Fibroblast of lung (primary cell): ENCODE results near the gene MMD. TPM values are rescaled to one million over a fixed set of nuclear protein-coding genes. Genes with fewer than 3 reads are reported as not detected.

Experiments used
- DNase-seq, 2 donors: peaks; one replicate each; pipeline versions ENCODE4 v3.0.0 to v3.0.0-alpha.2; 2010; ENCODE audit warnings: low read depth in 2 of 2
- H2AFZ ChIP-seq: 2 replicates; pipeline ENCODE4 v1.5.1; 2012; ENCODE audit warnings: low read length, control low read depth, inconsistent platforms
- H3K27ac ChIP-seq: 2 replicates; pipeline ENCODE4 v1.5.1; 2011; ENCODE audit warnings: low read length, control low read depth; ENCODE audit not compliant: insufficient read depth
- H3K27me3 ChIP-seq: 2 replicates; pipeline ENCODE4 v1.5.1; 2011; ENCODE audit warnings: mild to moderate bottlenecking, low read length; ENCODE audit not compliant: control insufficient read depth, insufficient read depth
- H3K36me3 ChIP-seq: 2 replicates; pipeline ENCODE4 v1.5.1; 2011; ENCODE audit warnings: low read length; ENCODE audit not compliant: control insufficient read depth, insufficient read depth
- H3K4me1 ChIP-seq: 2 replicates; pipeline ENCODE4 v1.5.1; 2011; ENCODE audit warnings: low read length; ENCODE audit not compliant: control insufficient read depth, insufficient read depth; ENCODE audit errors: extremely low read depth
- H3K4me2 ChIP-seq: 2 replicates; pipeline ENCODE4 v1.5.1; 2011; ENCODE audit warnings: low read length, control low read depth; ENCODE audit not compliant: insufficient read depth; ENCODE audit errors: extremely low read depth
- H3K4me3 ChIP-seq, 4 experiments: fragments of 200-600 bp in 1 of 4; sonication (generic) in 1 of 4; replicated peaks in 1 of 4; 2 replicates each; pipeline ENCODE4 v1.5.1; 2011 to 2016; ENCODE audit warnings: low read length in 4 of 4, low read depth in 3 of 4, mild to moderate bottlenecking in 3 of 4, control low read depth in 2 of 4, inconsistent platforms in 1 of 4, mixed read lengths in 1 of 4; ENCODE audit not compliant: insufficient read depth in 1 of 4; ENCODE audit errors: control extremely low read depth in 1 of 4
- H3K79me2 ChIP-seq: 2 replicates; pipeline ENCODE4 v1.5.1; 2012; ENCODE audit warnings: mild to moderate bottlenecking, low read length, inconsistent platforms; ENCODE audit not compliant: control insufficient read depth, insufficient read depth
- H3K9ac ChIP-seq: 2 replicates; pipeline ENCODE4 v1.5.1; 2011; ENCODE audit warnings: mild to moderate bottlenecking, low read length, control low read depth; ENCODE audit not compliant: insufficient read depth
- H3K9me3 ChIP-seq: 2 replicates; pipeline ENCODE4 v1.5.1; 2012; ENCODE audit warnings: low read depth, low read length; ENCODE audit not compliant: control insufficient read depth, insufficient read depth
- H4K20me1 ChIP-seq: 2 replicates; pipeline ENCODE4 v1.5.1; 2011; ENCODE audit warnings: low read length; ENCODE audit not compliant: control insufficient read depth, insufficient read depth; ENCODE audit errors: extremely low read depth
- CTCF ChIP-seq, 2 donors: IDR thresholded peaks in 1 of 2; conservative IDR thresholded peaks in 1 of 2; 1 replicate in 1 of 2; 2 replicates in 1 of 2; pipeline ENCODE4 v1.5.1; 2011 to 2012; ENCODE audit warnings: low read length in 2 of 2, control low read depth in 1 of 2, inconsistent platforms in 1 of 2, low read depth in 1 of 2, mild to moderate bottlenecking in 1 of 2
- EZH2 ChIP-seq: IDR thresholded peaks from 2 replicates; pipeline ENCODE4 v1.5.1; 2012; ENCODE audit warnings: low read length, control low read depth, mild to moderate bottlenecking; ENCODE audit errors: missing control alignments
- polyA plus RNA-seq, 2 donors: library from polyadenylated mRNA; depleted of rRNA in 1 of 2; stranded (reverse) in 1 of 2; unstranded in 1 of 2; fragments of >200 nt; gene quantifications; 2 replicates each; pipeline ENCODE4 v1.2.1, GENCODE V29; 2011 to 2012; ENCODE audit warnings: missing spikeins in 1 of 2
- total RNA-seq: library from RNA; depleted of rRNA; stranded (reverse); fragments of >200 nt; gene quantifications from 2 replicates; pipeline ENCODE4 v1.2.1, GENCODE V29; 2014

The MMD gene
- total and polyA plus RNA-seq, 2 donors (not counting 1 experiment from before 2014, with no cell fraction given): 16.0 to 36.3 TPM

- H3K9me3 ChIP-seq: no peaks in the 10 kb centered on the region
- H3K36me3 ChIP-seq: no peaks in the 10 kb centered on the region
- no peak for TF ChIP-seq CTCF (conservative IDR thresholded peaks at IDR 0.05 in 1 of 2, IDR thresholded peaks at IDR 0.05 in 1 of 2; ENCODE audit: low read depth in 1 of 2, low read length in 2 of 2)
- no peak for TF ChIP-seq EZH2
- peak overlapping the region; percentile 84 for H3K27ac ChIP-seq
- H3K4me1 ChIP-seq: peaks cover 15% of the 10 kb centered on the region
- no peaks in the 10 kb centered on the region for H3K27me3 ChIP-seq
- H3K4me2 ChIP-seq: no peak overlapping the region
- H4K20me1 ChIP-seq: no peaks in the 10 kb centered on the region
- no peaks in the 10 kb centered on the region for H3K79me2 ChIP-seq
- DNase-seq: no peak
- H3K4me3 ChIP-seq: no peak overlapping the region
- no peak overlapping the region for H3K9ac ChIP-seq
- H2AFZ ChIP-seq: no peak overlapping the region
Measured at GRCh38 chr17:55451758-55452138, 30.1 kb upstream of the MMD start.

DNA sequence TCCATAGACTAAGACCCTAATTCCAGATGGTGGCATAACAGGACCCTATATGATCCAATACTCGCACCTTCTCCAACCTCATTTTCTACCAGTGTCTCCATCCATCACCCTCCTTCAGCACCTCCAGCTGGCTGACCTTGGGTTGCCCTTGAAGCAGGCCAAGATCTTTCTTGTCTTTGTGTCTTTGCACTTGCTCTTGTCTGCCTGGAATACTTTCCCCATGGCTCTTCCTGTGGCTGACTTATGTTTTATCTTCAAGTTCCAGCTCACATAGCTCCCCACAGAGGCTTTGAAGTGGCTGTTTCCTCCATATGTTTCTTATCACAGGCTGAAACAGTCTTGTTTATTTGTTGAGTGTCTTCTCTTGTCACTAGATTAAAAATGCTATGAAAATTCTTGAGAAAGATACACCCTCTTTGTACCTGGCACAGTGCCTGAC lies 29.6 kb upstream of the MMD start:
- H3K4me1 ChIP-seq: peaks cover 15% of the 10 kb centered on the region
- H3K27ac ChIP-seq: peak overlapping the region; percentile 10
- H3K9ac ChIP-seq: no peak overlapping the region
- H3K36me3 ChIP-seq: no peaks in the 10 kb centered on the region
- H3K27me3 ChIP-seq: no peaks in the 10 kb centered on the region
- H4K20me1 ChIP-seq: no peaks in the 10 kb centered on the region
- no peaks in the 10 kb centered on the region for H3K79me2 ChIP-seq
- H2AFZ ChIP-seq: no peak overlapping the region
- H3K4me3 ChIP-seq: no peak overlapping the region
- no peak overlapping the region for H3K4me2 ChIP-seq
- no peak for TF ChIP-seq EZH2
- no peak for TF ChIP-seq CTCF (conservative IDR thresholded peaks at IDR 0.05 in 1 of 2, IDR thresholded peaks at IDR 0.05 in 1 of 2; ENCODE audit: low read depth in 1 of 2, low read length in 2 of 2)
- H3K9me3 ChIP-seq: no peaks in the 10 kb centered on the region
- peak; percentile 70 to 76 for DNase-seq

DNA sequence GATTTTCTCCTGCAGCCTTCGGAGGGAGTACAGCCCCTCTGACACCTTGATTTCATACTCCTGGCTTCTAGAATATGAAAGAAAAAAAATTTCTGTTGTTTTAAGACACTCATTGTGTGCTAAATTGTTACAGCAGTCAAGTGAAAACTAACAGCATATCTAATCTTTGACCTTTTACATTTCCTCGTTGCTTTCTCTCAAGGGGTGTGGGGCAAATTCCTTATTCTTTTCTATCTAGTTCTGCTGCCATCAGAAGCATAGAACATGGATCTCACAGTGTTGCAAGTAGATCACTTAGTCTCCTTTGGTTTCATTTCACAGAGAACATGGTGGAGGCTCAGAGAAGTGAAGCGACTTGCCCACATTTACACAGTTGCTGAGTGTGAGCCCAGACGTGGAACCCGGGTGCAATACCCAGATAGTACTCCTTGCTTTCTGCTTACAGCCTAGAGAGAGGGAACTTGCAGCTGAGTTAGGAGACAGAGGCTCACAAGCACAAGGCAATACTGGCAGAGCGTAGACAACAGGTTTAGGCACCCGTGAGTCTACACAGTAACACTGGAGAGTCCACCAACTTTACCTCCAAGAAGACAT lies 28.7 kb upstream of the MMD start:
- no peak overlapping the region for H3K4me2 ChIP-seq
- DNase-seq: no peak
- H4K20me1 ChIP-seq: no peaks in the 10 kb centered on the region
- H2AFZ ChIP-seq: no peak overlapping the region
- no peak overlapping the region for H3K27ac ChIP-seq
- H3K9me3 ChIP-seq: no peaks in the 10 kb centered on the region
- H3K79me2 ChIP-seq: no peaks in the 10 kb centered on the region
- H3K4me1 ChIP-seq: peaks cover 15% of the 10 kb centered on the region
- no peak for TF ChIP-seq EZH2
- TF ChIP-seq CTCF (conservative IDR thresholded peaks at IDR 0.05 in 1 of 2, IDR thresholded peaks at IDR 0.05 in 1 of 2; ENCODE audit: low read depth in 1 of 2, low read length in 2 of 2): no peak
- H3K36me3 ChIP-seq: no peaks in the 10 kb centered on the region
- no peak overlapping the region for H3K9ac ChIP-seq
- H3K27me3 ChIP-seq: no peaks in the 10 kb centered on the region
- H3K4me3 ChIP-seq: no peak overlapping the region
